Gastroesophageal sphincter (tissue), 4 donors: ENCODE data around the gene ITGA11. TPM values are rescaled to one million over a fixed set of nuclear protein-coding genes. Genes with fewer than 3 reads are reported as not detected.

Experiments used
- ATAC-seq: fragments of 150-250 bp; one replicate; pipeline ENCODE4 v1.9.1; 2016; ENCODE audit warnings: mild to moderate bottlenecking, moderate library complexity
- H3K27ac ChIP-seq, 4 donors: fragments of 200-600 bp; sonication (generic) in 3 of 4; 1 replicate in 3 of 4; 2 replicates in 1 of 4; pipeline ENCODE4 v1.5.1; 2016 to 2019
- H3K27me3 ChIP-seq: fragments of 200-600 bp; sonication (generic); one replicate; pipeline ENCODE4 v1.5.1; 2019
- H3K36me3 ChIP-seq, 2 donors: fragments of 200-600 bp; sonication (generic); one replicate each; pipeline ENCODE4 v1.5.1; 2019; ENCODE audit warnings: control low read depth in 1 of 2
- H3K4me1 ChIP-seq, 3 donors: fragments of 200-600 bp; sonication (generic); 1 replicate in 2 of 3; 2 replicates in 1 of 3; pipeline ENCODE4 v1.5.1; 2016 to 2019; ENCODE audit warnings: control low read depth in 2 of 3
- H3K4me3 ChIP-seq, 2 donors: fragments of 200-600 bp; sonication (generic); one replicate each; pipeline ENCODE4 v1.5.1; 2019; ENCODE audit warnings: mild to moderate bottlenecking in 1 of 2, moderate library complexity in 1 of 2
- H3K9me3 ChIP-seq, 3 donors: fragments of 200-600 bp; sonication (generic); one replicate each; pipeline ENCODE4 v1.5.1; 2017 to 2019; ENCODE audit warnings: control low read depth in 2 of 3
- CTCF ChIP-seq, 4 experiments: fragments of 200-600 bp in 2 of 4; fragments of 450-650 bp in 2 of 4; sonication (generic) in 1 of 4; IDR thresholded peaks; one replicate each; pipeline ENCODE4 v1.5.1; 2017 to 2019; ENCODE audit warnings: antibody characterized with exemption in 4 of 4, mild to moderate bottlenecking in 2 of 4, moderate library complexity in 2 of 4
- EP300 ChIP-seq: sonication (generic); formaldehyde crosslinking; IDR thresholded peaks from one replicate; pipeline ENCODE4 v1.6.1; 2017; ENCODE audit warnings: antibody characterized with exemption, mild to moderate bottlenecking
- POLR2A ChIP-seq, 2 donors: fragments of 450-650 bp; IDR thresholded peaks; one replicate each; pipeline ENCODE4 v1.6.1; 2017; ENCODE audit warnings: antibody characterized with exemption in 2 of 2, mild to moderate bottlenecking in 2 of 2, moderate library complexity in 1 of 2
- POLR2AphosphoS5 ChIP-seq: sonication (generic); formaldehyde crosslinking; IDR thresholded peaks from one replicate; pipeline ENCODE4 v1.6.1; 2017; ENCODE audit warnings: antibody characterized with exemption
- WGBS, 2 donors: methylation state at CpG; one replicate each; pipeline ENCODE4 v1.1.5; 2018; ENCODE audit warnings: low coverage in 1 of 2; 5-methylcytosine and 5-hydroxymethylcytosine counted together
- total RNA-seq, 4 donors: library from RNA; depleted of rRNA; stranded (reverse); fragments of >200 nt; gene quantifications; one replicate each; pipeline ENCODE4 v1.1.0, GENCODE V29; 2016

ITGA11 gene
- total RNA-seq, 4 donors from 2014 or later, result 3.8 to 9.5 (median 6.7) TPM

GRCh38 chr15:68335251-68335650 lies 96.7 kb downstream of the ITGA11 start:
- no peaks in the 10 kb centered on the region for H3K36me3 ChIP-seq
- no peak for TF ChIP-seq EP300
- TF ChIP-seq POLR2A (IDR thresholded peaks at IDR 0.05), result no peak
- TF ChIP-seq POLR2AphosphoS5, result peak; percentile 87
- H3K27me3 ChIP-seq, result no peaks in the 10 kb centered on the region
- no peaks in the 10 kb centered on the region for H3K9me3 ChIP-seq
- no CpG with 5 or more reads among the region's 1 CpG for WGBS, 2 donors
- no peak overlapping the region for H3K4me3 ChIP-seq
- peak; percentile 60 for ATAC-seq
- H3K27ac ChIP-seq, result peak overlapping the region in 3 of 4 donors; percentile 38 to 54 (median 42)
- peaks cover 0 to 35% (median 10%) of the 10 kb centered on the region in 3 donors for H3K4me1 ChIP-seq

- H3K4me3 ChIP-seq, result no peak overlapping the region
- TF ChIP-seq CTCF (IDR thresholded peaks at IDR 0.05) (no peak), POLR2AphosphoS5 (no peak)
- peaks cover 0 to 29% (median 10%) of the 10 kb centered on the region in 3 donors for H3K4me1 ChIP-seq
- peak overlapping the region in 3 of 4 donors; percentile 38 to 54 (median 42) for H3K27ac ChIP-seq
- no peak for ATAC-seq
- no peaks in the 10 kb centered on the region for H3K9me3 ChIP-seq
- H3K36me3 ChIP-seq, result no peaks in the 10 kb centered on the region
- WGBS, 2 donors, result 59 to 62% methylated on average over 6 to 9 of the region's 9 CpGs
- H3K27me3 ChIP-seq, result no peaks in the 10 kb centered on the region
Measured at GRCh38 chr15:68334661-68335124, 97.3 kb downstream of the ITGA11 start.

GRCh38 chr15:68333775-68334470 lies 98.0 kb downstream of the ITGA11 start:
- Histone ChIP-seq H3K36me3 (no peaks in the 10 kb centered on the region), H3K27ac (peak overlapping the region in 2 of 4 donors; percentile 38 to 54), H3K27me3 (no peaks in the 10 kb centered on the region), H3K4me3 (no peak overlapping the region), H3K4me1 (peaks cover 0 to 25% (median 10%) of the 10 kb centered on the region in 3 donors), H3K9me3 (no peaks in the 10 kb centered on the region)
- ATAC-seq, result no peak
- WGBS, 2 donors, result 36 to 72% methylated on average over 2 to 7 of the region's 8 CpGs
- TF ChIP-seq CTCF (IDR thresholded peaks at IDR 0.05), result no peak
- no peak for TF ChIP-seq POLR2AphosphoS5
- no peak for TF ChIP-seq EP300

- no peak overlapping the region for H3K4me3 ChIP-seq
- no peaks in the 10 kb centered on the region for H3K36me3 ChIP-seq
- peaks cover 0 to 25% (median 10%) of the 10 kb centered on the region in 3 donors for H3K4me1 ChIP-seq
- H3K27ac ChIP-seq, result no peak overlapping the region
- peaks cover 11% of the 10 kb centered on the region for H3K27me3 ChIP-seq
- TF ChIP-seq POLR2AphosphoS5, result no peak
- no peak for TF ChIP-seq CTCF (IDR thresholded peaks at IDR 0.05)
- no peak for TF ChIP-seq EP300
- WGBS, 2 donors, result 87 to 94% methylated on average over 6 to 7 of the region's 21 CpGs
- ATAC-seq, result no peak
- no peaks in the 10 kb centered on the region for H3K9me3 ChIP-seq
Measured at GRCh38 chr15:68332266-68332665, 99.7 kb downstream of the ITGA11 start.

- Histone ChIP-seq H3K4me3 (no peak overlapping the region), H3K36me3 (no peaks in the 10 kb centered on the region), H3K27ac (no peak overlapping the region), H3K4me1 (peaks cover 0 to 25% (median 10%) of the 10 kb centered on the region in 3 donors), H3K27me3 (peaks cover 22% of the 10 kb centered on the region), H3K9me3 (no peaks in the 10 kb centered on the region)
- no peak for ATAC-seq
- TF ChIP-seq CTCF (IDR thresholded peaks at IDR 0.05), result no peak
- no peak for TF ChIP-seq POLR2A (IDR thresholded peaks at IDR 0.05)
- TF ChIP-seq POLR2AphosphoS5, result no peak
- no peak for TF ChIP-seq EP300
- WGBS, 2 donors, result 60 to 75% methylated on average over 2 to 3 of the region's 10 CpGs
Measured at GRCh38 chr15:68330901-68331300, 101.1 kb downstream of the ITGA11 start.
